Esophagus muscularis mucosa (tissue), 4 donors: Measurements from ENCODE around the gene OBP2A.

ENCODE experiments used
- CTCF ChIP-seq, 3 experiments: fragments of 200-600 bp in 2 of 3; fragments of 450-650 bp in 1 of 3; sonication (generic) in 2 of 3; IDR thresholded peaks; one replicate each; pipeline ENCODE4 v1.5.1; 2017 to 2019; ENCODE audit warnings: antibody characterized with exemption in 3 of 3, mild to moderate bottlenecking in 2 of 3, moderate library complexity in 1 of 3
- EP300 ChIP-seq: sonication (generic); formaldehyde crosslinking; IDR thresholded peaks from one replicate; pipeline ENCODE4 v1.6.1; 2017; ENCODE audit warnings: antibody characterized with exemption
- POLR2A ChIP-seq: fragments of 450-650 bp; IDR thresholded peaks from one replicate; pipeline ENCODE4 v1.6.1; 2017; ENCODE audit warnings: antibody characterized with exemption, moderate library complexity, mild to moderate bottlenecking, low read depth
- POLR2AphosphoS5 ChIP-seq, 2 donors: sonication (generic); formaldehyde crosslinking; IDR thresholded peaks; one replicate each; pipeline ENCODE4 v1.6.1; 2017; ENCODE audit warnings: antibody characterized with exemption in 2 of 2

GRCh38 chr9:135516132-135516860 lies 29.6 kb upstream of the OBP2A start:
- TF ChIP-seq POLR2AphosphoS5 (IDR thresholded peaks at IDR 0.05): no peak
- TF ChIP-seq CTCF (IDR thresholded peaks at IDR 0.05): no peak
- TF ChIP-seq POLR2A: no peak
- TF ChIP-seq EP300: no peak
